Mesenchymal stem cell (in vitro differentiated cells and primary cell): ENCODE measurements around the gene CD300LD.

ENCODE experiments used
- DNase-seq: peaks from one replicate; pipeline ENCODE4 v3.0.0-alpha.2; 2013
- H2AFZ ChIP-seq: one replicate; pipeline ENCODE4 v1.6.1; 2013; ENCODE audit warnings: low read depth, mild to moderate bottlenecking, control low read depth, inconsistent platforms, low read length, moderate library complexity
- H2AK5ac ChIP-seq: 2 replicates; pipeline ENCODE4 v1.6.1; 2013; ENCODE audit warnings: low read length, moderate library complexity, mild to moderate bottlenecking, inconsistent platforms; ENCODE audit not compliant: severe bottlenecking
- H2BK120ac ChIP-seq: one replicate; pipeline ENCODE4 v1.6.1; 2013; ENCODE audit warnings: low read depth, mild to moderate bottlenecking, inconsistent platforms, low read length, moderate library complexity
- H2BK12ac ChIP-seq, 2 experiments: one replicate each; pipeline ENCODE4 v1.6.1; 2013; ENCODE audit warnings: inconsistent platforms in 2 of 2, low read length in 2 of 2, mild to moderate bottlenecking in 2 of 2, moderate library complexity in 2 of 2, control low read depth in 1 of 2
- H2BK15ac ChIP-seq: one replicate; pipeline ENCODE4 v1.6.1; 2013; ENCODE audit warnings: mild to moderate bottlenecking, low read depth, inconsistent platforms; ENCODE audit not compliant: poor library complexity, severe bottlenecking
- H2BK5ac ChIP-seq: 2 replicates; pipeline ENCODE4 v1.6.1; 2013; ENCODE audit warnings: low read depth, mild to moderate bottlenecking, low read length, control low read depth, inconsistent platforms; ENCODE audit not compliant: poor library complexity, severe bottlenecking
- H3K14ac ChIP-seq, 2 experiments: one replicate each; pipeline ENCODE4 v1.6.1; 2013; ENCODE audit warnings: inconsistent platforms in 2 of 2, low read length in 2 of 2, control low read depth in 1 of 2, mild to moderate bottlenecking in 1 of 2, moderate library complexity in 1 of 2
- H3K18ac ChIP-seq, 2 experiments: one replicate each; pipeline ENCODE4 v1.6.1; 2013; ENCODE audit warnings: inconsistent platforms in 2 of 2, low read length in 2 of 2, control low read depth in 1 of 2, low read depth in 1 of 2, mild to moderate bottlenecking in 1 of 2
- H3K23ac ChIP-seq, 2 experiments: one replicate each; pipeline ENCODE4 v1.6.1; 2013; ENCODE audit warnings: inconsistent platforms in 2 of 2, low read length in 2 of 2, mild to moderate bottlenecking in 2 of 2, moderate library complexity in 2 of 2, control low read depth in 1 of 2
- H3K27ac ChIP-seq: 2 replicates; pipeline ENCODE4 v1.5.1; 2013; ENCODE audit warnings: mild to moderate bottlenecking, moderate library complexity, low read length, control low read depth, inconsistent platforms; ENCODE audit not compliant: poor library complexity, severe bottlenecking
- H3K27me3 ChIP-seq, 2 experiments: 2 replicates each; pipeline versions ENCODE4 v1.6.1 to v1.7.0; 2013; ENCODE audit warnings: low read length in 2 of 2, mild to moderate bottlenecking in 2 of 2, moderate library complexity in 2 of 2, control low read depth in 1 of 2, inconsistent platforms in 1 of 2; ENCODE audit not compliant: control insufficient read depth in 1 of 2, insufficient read depth in 1 of 2
- H3K36me3 ChIP-seq, 2 experiments: 2 replicates each; pipeline versions ENCODE4 v1.6.1 to v1.7.0; 2013; ENCODE audit warnings: low read length in 2 of 2, control low read depth in 1 of 2, inconsistent platforms in 1 of 2, low read depth in 1 of 2, mild to moderate bottlenecking in 1 of 2; ENCODE audit not compliant: insufficient read depth in 2 of 2, control insufficient read depth in 1 of 2
- H3K4ac ChIP-seq, 2 experiments: one replicate each; pipeline ENCODE4 v1.6.1; 2013; ENCODE audit warnings: inconsistent platforms in 2 of 2, low read length in 2 of 2, mild to moderate bottlenecking in 2 of 2, moderate library complexity in 2 of 2, control low read depth in 1 of 2, low read depth in 1 of 2
- H3K4me1 ChIP-seq: 2 replicates; pipeline ENCODE4 v1.6.1; 2013; ENCODE audit warnings: low read depth, low read length, control low read depth; ENCODE audit not compliant: control insufficient read depth, insufficient read depth
- H3K4me2 ChIP-seq: 2 replicates; pipeline ENCODE4 v1.6.1; 2013; ENCODE audit warnings: low read length, mild to moderate bottlenecking, inconsistent platforms; ENCODE audit not compliant: poor library complexity, severe bottlenecking
- H3K4me3 ChIP-seq, 2 experiments: 2 replicates each; pipeline versions ENCODE4 v1.5.1 to v1.7.0; 2013; ENCODE audit warnings: low read length in 2 of 2, mild to moderate bottlenecking in 2 of 2, control low read depth in 1 of 2, low read depth in 1 of 2; ENCODE audit not compliant: insufficient read depth in 1 of 2
- H3K79me1 ChIP-seq: replicated peaks from 2 replicates; pipeline ENCODE4 v1.6.1; 2013; ENCODE audit warnings: mild to moderate bottlenecking, control low read depth, low read length, inconsistent platforms; ENCODE audit not compliant: poor library complexity, severe bottlenecking
- H3K9ac ChIP-seq: 2 replicates; pipeline ENCODE4 v1.7.0; 2013; ENCODE audit warnings: mild to moderate bottlenecking, low read length, moderate library complexity
- H3K9me3 ChIP-seq: 2 replicates; pipeline ENCODE4 v1.7.0; 2013; ENCODE audit warnings: mild to moderate bottlenecking, low read length; ENCODE audit not compliant: control insufficient read depth
- H4K8ac ChIP-seq: one replicate; pipeline ENCODE4 v1.6.1; 2013; ENCODE audit warnings: inconsistent platforms, mild to moderate bottlenecking, low read length, moderate library complexity
- H4K91ac ChIP-seq: one replicate; pipeline ENCODE4 v1.6.1; 2013; ENCODE audit warnings: mild to moderate bottlenecking, low read length, inconsistent platforms
- WGBS: methylation state at CpG from one replicate; pipeline ENCODE4 v1.1.7; 2013; ENCODE audit warnings: mixed read lengths; 5-methylcytosine and 5-hydroxymethylcytosine counted together

CD300LD gene

GRCh38 chr17:74549343-74549742 lies 42.7 kb downstream of the CD300LD start:
- H3K9ac ChIP-seq: no peak overlapping the region
- no peak overlapping the region for H2BK15ac ChIP-seq
- H4K91ac ChIP-seq: no peak overlapping the region
- DNase-seq: no peak
- H4K8ac ChIP-seq: no peak overlapping the region
- H3K27me3 ChIP-seq: peaks cover 32 to 60% of the 10 kb centered on the region in 2 experiments
- no peak overlapping the region for H3K27ac ChIP-seq
- no peak overlapping the region for H3K18ac ChIP-seq
- H3K4me3 ChIP-seq: no peak overlapping the region
- H3K4ac ChIP-seq: no peak overlapping the region
- H3K79me1 ChIP-seq: no peaks in the 10 kb centered on the region
- H3K9me3 ChIP-seq: no peaks in the 10 kb centered on the region
- 77% methylated on average over 7 of the region's 7 CpGs for WGBS
- no peak overlapping the region for H2AFZ ChIP-seq
- H3K14ac ChIP-seq: no peak overlapping the region
- H3K23ac ChIP-seq: no peak overlapping the region
- H3K36me3 ChIP-seq: no peaks in the 10 kb centered on the region
- H3K4me1 ChIP-seq: peaks cover 2% of the 10 kb centered on the region
- no peak overlapping the region for H3K4me2 ChIP-seq
- no peak overlapping the region for H2AK5ac ChIP-seq
- no peak overlapping the region for H2BK5ac ChIP-seq
- no peak overlapping the region for H2BK12ac ChIP-seq
- no peak overlapping the region for H2BK120ac ChIP-seq

- no peak for DNase-seq
- H3K4me2 ChIP-seq: no peak overlapping the region
- no peak overlapping the region for H2AFZ ChIP-seq
- no peak overlapping the region for H3K4ac ChIP-seq
- H3K14ac ChIP-seq: no peak overlapping the region
- WGBS: 72% methylated on average over 3 of the region's 3 CpGs
- no peak overlapping the region for H3K4me3 ChIP-seq
- H3K36me3 ChIP-seq: no peaks in the 10 kb centered on the region
- no peak overlapping the region for H2BK5ac ChIP-seq
- no peak overlapping the region for H2BK120ac ChIP-seq
- H3K4me1 ChIP-seq: peaks cover 2% of the 10 kb centered on the region
- H3K27ac ChIP-seq: no peak overlapping the region
- H4K91ac ChIP-seq: no peak overlapping the region
- peaks cover 28 to 54% of the 10 kb centered on the region in 2 experiments for H3K27me3 ChIP-seq
- no peaks in the 10 kb centered on the region for H3K9me3 ChIP-seq
- H3K23ac ChIP-seq: no peak overlapping the region
- H2AK5ac ChIP-seq: no peak overlapping the region
- no peak overlapping the region for H3K18ac ChIP-seq
- H3K9ac ChIP-seq: no peak overlapping the region
- H4K8ac ChIP-seq: no peak overlapping the region
- no peaks in the 10 kb centered on the region for H3K79me1 ChIP-seq
- no peak overlapping the region for H2BK12ac ChIP-seq
- H2BK15ac ChIP-seq: no peak overlapping the region
Measured at GRCh38 chr17:74547736-74548135, 44.3 kb downstream of the CD300LD start.

DNA sequence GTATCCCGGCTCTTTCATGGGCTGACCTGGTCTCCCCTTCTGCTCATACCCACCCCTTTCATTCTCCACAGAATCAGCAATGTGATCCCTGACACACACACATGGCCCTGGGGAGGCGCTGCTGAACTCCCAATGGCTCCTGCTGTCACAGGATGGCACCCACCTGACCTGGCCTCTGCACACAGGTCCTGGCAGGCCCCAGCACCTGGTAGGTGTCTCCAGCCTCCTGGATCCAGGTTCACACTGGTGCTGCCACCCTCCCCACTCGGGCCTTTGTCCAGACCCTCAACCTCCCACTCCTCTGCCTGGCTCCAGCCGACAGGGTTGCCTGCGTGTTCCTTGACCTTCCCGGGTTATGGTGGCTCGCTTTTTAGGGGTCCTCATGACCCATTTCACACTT lies 44.8 kb downstream of the CD300LD start:
- H3K36me3 ChIP-seq: no peaks in the 10 kb centered on the region
- H4K8ac ChIP-seq: no peak overlapping the region
- 80% methylated on average over 7 of the region's 7 CpGs for WGBS
- no peak overlapping the region for H3K9ac ChIP-seq
- peaks cover 2% of the 10 kb centered on the region for H3K4me1 ChIP-seq
- no peak overlapping the region for H2BK15ac ChIP-seq
- no peak overlapping the region for H3K23ac ChIP-seq
- H2AK5ac ChIP-seq: no peak overlapping the region
- no peak overlapping the region for H3K18ac ChIP-seq
- H3K27me3 ChIP-seq: peaks cover 23 to 50% of the 10 kb centered on the region in 2 experiments
- H2BK12ac ChIP-seq: no peak overlapping the region
- no peak overlapping the region for H2BK120ac ChIP-seq
- H2AFZ ChIP-seq: no peak overlapping the region
- H4K91ac ChIP-seq: no peak overlapping the region
- no peak overlapping the region for H3K4me3 ChIP-seq
- no peak overlapping the region for H3K27ac ChIP-seq
- H3K9me3 ChIP-seq: no peaks in the 10 kb centered on the region
- no peak overlapping the region for H2BK5ac ChIP-seq
- H3K4ac ChIP-seq: no peak overlapping the region
- no peak overlapping the region for H3K4me2 ChIP-seq
- no peak overlapping the region for H3K14ac ChIP-seq
- DNase-seq: no peak
- no peaks in the 10 kb centered on the region for H3K79me1 ChIP-seq

- Histone ChIP-seq H3K4me2 (no peak overlapping the region), H2BK12ac (no peak overlapping the region), H4K91ac (no peak overlapping the region), H3K23ac (no peak overlapping the region), H3K4me1 (peaks cover 2% of the 10 kb centered on the region), H3K9ac (no peak overlapping the region), H2AK5ac (no peak overlapping the region), H3K27me3 (peaks cover 21 to 49% of the 10 kb centered on the region in 2 experiments), H3K79me1 (no peaks in the 10 kb centered on the region), H4K8ac (no peak overlapping the region), H3K36me3 (no peaks in the 10 kb centered on the region), H3K4me3 (no peak overlapping the region), H3K14ac (no peak overlapping the region), H2BK5ac (no peak overlapping the region), H3K27ac (no peak overlapping the region), H2BK15ac (no peak overlapping the region), H3K18ac (no peak overlapping the region), H2BK120ac (no peak overlapping the region), H3K9me3 (no peaks in the 10 kb centered on the region), H3K4ac (no peak overlapping the region), H2AFZ (no peak overlapping the region)
- WGBS: 88% methylated on average over 7 of the region's 7 CpGs
- no peak for DNase-seq
Measured at GRCh38 chr17:74546586-74546985, 45.5 kb downstream of the CD300LD start.
